HG03460 (cell line): ENCODE measurements around the gene SDK2.

Experiments
- ATAC-seq: cut with Tn5 transposase; IDR thresholded peaks from one replicate; pipeline ENCODE4 v1.9.1; 2021; ENCODE audit not compliant: unreplicated experiment

Gene SDK2

DNA sequence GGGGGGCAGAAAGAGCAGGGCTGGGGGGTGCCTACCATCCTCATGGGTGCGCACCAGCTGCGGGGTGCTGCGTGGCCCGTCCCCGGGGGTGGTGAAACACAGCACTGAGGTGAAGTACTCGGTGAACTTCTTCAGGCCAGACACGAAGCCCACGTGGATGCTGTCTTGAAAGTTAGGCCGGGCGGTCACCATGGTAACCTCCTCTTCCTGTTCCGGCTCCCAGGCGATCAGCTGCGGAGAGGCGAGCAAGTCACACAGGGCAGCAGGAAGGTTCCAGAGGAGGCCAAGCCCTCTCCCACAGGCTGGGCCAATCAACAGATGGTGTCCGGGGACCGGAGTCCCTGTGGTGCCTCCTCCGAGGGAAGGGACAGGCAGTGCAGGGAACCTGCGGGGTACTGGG, 242.3 kb downstream of the SDK2 start:
- ATAC-seq = no peak

DNA sequence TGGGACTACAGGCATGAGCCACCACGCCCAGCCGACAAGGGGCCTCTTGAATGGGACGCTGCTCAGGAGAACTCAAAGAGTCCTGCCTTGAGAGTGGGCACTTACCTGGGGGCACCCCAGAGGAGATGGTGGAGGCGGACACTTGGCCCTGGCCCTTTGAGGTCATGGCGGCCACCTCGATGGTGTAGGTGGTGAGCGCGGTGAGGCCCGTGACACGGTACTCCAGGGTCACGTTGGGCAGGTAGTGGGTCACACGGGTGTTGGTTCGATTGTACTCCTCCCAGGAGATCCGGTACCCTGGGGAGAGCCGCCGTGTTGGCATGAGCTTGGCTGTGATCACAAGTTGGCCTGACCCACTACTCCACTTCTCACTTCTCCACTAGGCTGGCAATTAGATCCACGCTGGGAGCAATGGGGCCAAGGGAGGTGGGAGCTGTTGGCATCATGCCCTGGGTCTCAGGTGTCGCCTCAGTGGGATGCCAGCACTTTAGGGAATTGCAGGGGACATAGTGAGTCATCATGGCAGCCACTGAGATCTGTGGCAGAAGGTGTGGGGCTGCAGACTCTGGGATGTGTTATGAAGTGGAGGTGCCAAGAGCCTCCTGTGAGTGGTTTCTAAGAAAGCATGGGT, 243.2 kb downstream of the SDK2 start:
- ATAC-seq = no peak

DNA sequence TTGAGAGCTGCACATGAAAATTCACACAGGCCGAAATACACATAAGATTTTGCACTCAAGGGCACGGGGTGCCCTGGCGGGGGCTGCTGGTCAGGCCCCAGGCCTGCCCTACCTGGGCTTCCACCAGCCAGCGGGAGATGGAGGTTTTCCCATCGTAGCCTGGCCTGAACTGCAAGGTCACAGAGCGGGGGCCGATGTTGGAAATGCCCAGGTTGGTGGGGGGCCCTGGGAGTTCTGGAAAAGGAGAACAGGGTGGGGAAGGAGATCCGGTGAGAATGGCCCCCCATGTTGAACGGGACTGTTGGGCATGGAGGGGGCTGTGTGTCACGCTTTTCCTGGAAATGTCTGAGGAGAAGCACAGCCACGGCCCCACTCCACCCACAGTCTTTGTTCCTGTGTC, 245.2 kb downstream of the SDK2 start:
- no peak for ATAC-seq

DNA sequence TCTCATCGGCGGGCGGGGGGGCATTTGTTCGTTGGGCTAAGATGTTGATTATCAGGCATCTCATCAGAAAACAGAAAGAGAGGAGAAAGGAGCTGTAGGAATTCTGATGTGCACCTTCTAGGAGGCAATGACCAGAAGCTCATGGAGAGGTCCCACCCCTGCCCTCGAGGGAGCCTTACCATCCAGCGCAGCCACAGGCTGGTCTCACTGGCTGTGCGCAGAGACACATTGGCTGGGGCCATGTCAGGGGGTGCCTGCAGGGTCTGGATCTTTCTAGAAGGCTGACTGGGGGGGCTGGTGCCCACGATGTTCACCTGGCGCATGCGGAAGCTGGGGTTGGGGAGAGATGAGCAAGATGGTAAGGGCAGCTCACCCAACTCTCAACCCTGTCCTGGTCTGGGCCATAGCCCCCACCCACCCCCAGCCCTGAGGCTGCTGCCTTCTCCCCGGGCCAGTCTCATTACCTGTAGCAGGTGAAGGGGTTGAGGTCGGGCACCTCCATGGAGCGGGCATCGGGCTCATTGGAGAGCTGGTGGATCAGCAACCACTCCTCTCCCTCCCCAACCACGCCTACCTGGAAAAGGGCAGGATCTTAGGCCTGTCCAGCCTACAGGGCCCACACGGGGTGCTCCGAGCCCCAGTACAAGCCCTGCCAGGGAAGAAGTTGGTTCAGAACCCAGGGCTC, 246.2 kb downstream of the SDK2 start:
- ATAC-seq = no peak

DNA sequence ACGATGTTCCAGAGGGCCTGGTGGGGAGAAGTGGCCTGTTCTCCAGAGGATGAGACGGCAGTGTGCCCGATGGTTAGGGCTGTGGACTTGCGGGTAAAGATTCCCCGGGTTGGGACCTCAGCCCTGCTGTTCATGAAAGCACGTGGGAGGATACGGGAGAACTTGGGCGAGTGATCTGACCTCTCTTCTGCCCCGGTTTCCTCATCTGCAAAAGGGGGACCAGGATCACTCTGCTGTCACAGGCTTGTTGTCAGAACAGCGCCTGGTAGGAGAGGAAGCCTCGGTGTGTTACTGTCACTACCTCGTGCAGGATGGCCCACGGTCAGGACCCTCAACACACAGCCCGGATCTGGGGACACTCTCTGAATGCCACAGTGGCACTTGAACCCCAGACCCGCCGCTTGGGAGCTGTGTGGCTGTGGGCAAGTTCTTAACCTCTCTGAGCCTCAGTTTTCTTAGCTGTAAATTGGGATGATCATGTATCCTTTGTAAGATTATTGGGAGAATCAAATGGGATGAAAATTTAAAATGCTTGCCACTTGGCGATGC, 246.9 kb downstream of the SDK2 start:
- no peak for ATAC-seq

DNA sequence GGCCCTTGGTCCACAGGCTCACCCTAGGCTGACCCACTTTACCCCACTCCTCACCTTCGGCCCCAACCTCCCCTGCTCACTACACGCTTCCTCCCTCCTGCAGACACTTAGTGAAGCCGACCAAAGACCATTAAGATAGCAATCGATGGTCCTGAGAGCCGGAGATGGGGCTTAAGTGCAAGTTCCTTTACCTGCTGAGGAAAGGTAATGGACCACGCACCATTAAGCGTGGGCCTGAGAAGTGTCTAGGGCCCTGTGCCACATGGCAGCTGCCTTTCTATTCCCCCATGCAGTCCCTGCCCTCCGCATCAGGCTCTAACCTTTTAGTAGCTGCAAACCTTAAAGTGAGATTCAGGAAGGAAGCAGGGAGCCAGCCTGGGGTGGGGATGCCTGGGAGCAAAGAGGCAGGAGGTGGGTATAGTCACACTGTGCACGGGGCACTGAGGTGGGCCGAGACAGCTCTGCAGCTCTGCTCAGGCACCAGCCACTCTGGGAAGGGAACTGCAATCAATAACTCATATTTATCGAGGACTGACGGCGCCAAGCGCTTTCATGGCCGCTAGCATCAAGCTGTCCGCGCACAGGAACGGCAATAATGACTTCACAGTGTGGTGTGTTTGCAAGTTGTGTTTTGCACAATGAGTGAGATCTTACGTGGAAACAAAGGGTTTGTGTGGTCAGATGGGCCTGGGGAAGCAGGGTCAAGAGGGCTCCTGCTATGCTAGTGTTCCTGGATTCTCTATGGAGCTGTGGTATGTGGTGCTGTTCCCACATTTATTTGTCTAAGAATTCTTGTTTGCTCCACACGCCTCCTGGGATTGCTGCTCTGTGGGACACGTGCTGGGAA, 247.6 kb downstream of the SDK2 start:
- no peak for ATAC-seq

DNA sequence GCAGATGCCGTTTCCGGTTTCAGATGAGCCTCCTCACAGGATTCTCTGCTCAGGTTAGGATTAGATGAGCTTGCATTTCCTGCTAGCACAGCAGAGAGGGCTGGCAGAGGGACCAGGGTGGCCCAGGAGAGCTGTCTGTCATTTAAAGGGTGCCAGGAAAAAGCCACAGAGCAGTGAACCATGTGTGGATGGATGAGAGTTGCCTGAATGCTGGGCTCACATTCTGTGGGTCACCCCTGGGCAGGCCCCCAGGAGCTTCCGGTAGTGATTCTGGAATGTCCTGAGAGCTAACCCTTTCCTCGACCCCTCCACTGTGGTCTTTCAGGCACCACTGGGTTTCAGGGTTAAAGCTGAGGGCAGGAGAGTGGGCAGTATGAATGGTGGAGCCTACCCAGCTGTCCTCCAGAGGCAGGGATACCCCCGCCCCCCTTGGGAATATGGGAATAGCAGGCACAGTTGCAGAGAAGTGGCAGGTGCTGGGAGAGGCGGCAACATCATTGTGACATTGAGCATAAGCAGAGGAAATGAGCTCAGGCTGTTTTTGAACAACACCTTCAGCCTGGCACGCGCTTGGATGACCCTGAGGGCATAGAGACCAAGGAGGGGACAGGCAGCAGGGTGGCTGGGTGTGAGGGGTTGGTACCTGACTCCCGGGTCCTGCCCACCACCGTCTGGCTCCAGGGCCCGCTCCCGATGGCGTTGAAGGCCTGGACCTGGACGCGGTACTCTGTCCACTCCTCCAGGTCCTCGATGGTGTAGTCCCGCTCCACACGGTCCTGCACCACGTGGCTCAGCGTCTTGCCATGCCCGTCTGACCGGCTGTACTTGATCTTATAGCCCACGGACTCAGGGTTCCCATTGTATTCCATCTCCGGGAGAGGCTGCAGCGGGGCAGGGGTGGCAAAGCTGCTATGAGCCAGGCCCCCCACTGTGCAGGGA, 249.5 kb downstream of the SDK2 start:
- no peak for ATAC-seq

DNA sequence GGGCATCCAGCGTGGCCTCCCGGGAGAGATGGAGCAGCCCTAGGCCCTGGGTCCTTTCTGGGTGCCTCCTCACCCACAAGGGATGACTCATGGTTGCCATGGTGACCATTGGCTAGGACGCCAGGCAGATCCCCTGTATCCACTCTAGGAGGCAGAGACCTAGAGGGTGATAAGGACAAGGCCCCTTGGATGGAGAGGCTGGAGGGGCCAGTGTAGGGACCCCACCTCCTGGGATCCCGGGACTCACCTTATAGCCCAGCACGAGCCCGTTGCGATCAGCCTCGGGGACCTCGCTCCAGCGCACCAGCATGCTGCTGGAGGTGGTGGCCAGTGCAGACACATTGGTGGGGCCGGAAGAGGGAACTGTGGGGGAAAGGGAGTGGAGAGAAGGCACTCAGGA, 250.3 kb downstream of the SDK2 start:
- ATAC-seq = no peak

DNA sequence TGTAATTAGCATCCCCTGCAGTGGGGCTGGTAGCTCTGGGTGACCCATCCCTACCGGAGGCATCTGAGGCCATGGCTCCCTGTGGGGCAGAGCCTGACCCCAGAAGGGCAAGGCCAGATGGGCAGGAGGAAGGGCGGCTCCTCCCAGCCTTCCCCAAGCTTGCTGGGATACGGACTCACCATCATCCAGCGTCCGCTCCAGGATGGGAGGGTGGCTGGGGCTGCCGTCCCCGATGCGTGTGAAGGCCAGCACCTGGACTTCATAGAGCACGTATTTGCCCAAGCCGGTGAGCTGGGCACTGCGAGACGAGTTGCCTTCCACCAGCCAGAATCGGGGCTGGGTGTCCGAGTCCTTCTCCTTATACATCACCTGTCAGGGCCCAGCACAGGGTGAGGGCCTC, 250.9 kb downstream of the SDK2 start:
- ATAC-seq = no peak

DNA sequence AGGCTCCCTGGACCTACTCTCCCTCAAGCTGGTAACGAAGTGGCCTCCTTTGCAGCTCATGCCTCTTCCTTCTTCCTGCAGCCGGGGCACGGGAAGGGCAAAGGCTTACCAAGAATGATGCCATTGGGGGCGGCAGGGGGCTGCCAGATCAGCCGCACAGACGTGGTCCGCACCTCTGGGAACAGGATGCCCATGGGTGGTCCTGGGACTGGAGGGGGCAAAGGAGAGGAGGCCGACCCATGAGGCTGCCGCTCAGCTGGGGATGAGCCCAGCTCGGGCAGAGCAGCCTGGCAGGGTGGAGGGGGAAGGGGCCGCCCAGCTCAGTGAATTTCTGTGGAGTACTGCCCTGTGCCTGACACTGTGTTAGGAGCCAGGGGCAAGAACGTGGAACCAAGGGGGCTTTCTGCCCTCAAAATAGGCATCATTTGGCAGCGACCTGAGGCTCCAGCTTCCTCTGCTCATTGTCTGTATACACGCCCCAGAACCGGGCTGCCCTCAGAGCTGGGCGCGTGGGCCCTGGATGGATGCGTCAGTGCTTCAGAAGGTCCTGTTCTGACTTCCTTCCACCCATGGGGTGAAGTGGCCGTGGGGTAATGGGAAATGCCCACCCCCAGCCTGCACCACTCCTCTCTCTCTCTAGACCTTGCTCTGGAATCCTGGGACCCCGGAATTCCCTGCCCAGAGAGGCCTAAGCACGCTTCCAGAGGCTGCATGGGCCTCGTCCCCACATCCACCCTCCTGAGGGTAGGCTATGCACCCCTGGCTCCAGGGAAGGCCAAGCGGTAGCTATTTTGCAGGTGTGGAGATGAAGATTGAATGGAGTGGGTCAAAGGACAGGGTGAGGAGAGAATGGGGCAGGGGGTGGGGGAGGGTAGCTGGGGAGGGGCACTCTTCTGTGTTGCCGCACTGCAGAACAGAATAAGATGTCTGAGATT, 252.6 kb downstream of the SDK2 start:
- no peak for ATAC-seq

DNA sequence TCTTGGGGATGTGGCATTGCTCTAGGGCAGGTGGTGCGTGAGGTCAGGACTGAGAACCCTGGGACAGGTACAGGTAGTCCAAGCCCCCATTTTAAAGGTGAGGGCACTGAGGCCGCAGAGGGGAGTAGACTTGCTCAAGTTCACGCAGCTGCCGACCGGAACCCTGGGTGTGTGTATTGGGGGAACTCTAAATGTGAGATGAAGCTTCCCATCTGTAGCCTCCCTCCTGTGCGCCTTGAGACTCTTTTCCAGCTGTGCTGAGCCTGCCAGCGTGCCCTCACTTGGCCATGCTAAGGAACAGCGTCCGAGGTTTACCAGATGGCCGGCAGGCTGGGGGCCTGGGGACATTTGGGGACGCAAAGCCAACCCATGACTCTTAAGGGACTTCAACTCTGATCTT, 253.4 kb downstream of the SDK2 start:
- no peak for ATAC-seq

DNA sequence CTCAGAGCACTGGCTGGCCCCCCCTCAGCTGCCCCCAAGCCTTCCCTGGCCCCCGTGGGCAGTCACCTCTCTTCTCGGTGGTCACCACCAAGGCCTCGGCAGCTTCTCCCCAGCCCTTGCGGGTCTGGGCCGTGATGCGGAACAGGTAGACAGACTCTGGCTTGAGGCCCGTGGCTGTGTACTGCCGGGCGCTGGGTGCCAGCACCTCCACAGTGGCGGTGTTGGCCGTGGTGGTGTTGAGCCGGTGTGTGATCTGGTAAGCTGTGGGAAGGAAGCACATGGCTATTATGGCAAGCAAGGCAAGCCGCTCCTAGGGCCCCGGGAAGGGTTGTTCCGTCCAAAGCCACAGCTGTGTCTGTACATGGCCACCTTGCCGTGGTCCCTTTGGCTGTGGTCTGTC, 254.0 kb downstream of the SDK2 start:
- no peak for ATAC-seq

DNA sequence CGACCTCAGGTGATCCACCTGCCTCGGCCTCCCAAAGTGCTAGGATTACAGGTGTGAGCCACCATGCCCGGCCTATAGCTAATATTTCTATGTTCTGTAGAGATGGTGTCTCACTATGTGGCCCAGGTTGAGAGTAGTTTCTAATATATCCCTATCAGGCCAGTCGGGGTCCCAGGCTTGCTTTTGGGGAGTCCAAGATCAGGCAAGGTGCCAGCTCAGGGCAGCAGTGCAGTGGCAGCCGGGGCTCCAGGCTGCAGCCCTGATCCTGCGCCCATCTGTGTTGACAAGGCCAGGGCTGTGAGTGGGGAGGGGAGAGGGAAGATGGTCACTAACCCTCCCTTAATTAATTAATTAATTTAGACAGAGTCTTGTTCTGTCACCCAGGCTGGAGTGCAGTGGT, 254.8 kb downstream of the SDK2 start:
- no peak for ATAC-seq

DNA sequence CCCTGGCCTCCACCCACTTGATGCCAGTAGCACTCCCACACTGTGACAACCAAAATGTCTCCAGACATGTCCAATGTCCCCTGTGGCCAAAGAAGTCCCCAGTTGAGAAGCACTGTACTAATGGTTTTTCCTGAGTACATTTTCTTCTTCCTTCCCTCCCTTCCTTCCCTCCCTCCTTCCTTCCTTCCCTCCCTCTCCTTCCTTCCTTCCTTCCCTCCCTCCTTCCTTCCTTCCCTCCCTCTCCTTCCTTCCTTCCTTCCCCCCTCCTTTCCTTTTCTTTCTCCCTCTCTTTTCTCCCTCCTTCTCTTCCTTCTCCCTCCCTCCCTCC, 255.7 kb downstream of the SDK2 start:
- no peak for ATAC-seq

DNA sequence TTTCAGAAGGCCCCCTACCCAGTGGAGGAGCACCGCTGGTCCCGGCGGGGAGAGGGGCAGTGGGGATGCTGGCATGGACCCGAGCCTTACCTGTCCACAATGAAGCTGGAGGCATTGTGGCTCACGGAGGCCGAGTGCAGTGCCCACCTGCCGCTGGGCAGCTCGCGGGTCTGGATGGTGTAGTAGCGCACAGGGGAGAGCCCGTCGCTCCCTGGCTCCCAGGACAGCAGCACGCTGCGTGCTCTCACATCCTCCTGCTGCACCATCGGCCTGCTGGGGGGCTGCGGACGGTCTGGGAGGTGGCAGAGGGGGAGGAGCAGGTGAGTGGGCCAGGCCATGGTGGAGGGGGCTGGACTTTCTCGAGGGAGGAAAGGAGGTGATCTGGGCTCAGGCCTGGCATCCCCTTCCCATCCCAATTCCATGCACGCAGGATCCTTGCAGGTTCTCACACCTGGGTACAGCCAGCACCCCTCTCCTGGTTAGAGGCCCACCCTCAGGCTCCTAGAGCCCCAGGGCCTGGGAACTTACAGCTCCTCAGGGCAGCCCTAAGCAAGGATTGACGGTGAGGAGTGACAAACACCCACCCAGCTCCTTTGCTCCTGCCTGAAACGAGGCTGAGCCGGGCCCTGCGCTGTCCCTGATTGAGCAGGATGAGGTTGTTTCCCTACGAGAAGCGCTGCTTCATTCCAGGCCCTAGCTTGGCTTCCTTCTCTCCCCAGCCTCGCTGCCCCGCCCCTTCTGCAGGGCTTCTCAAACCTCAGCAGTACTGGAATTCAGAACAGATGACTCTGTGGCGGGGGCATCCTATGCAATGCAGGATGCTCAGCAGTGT, 256.3 kb downstream of the SDK2 start:
- ATAC-seq = no peak

DNA sequence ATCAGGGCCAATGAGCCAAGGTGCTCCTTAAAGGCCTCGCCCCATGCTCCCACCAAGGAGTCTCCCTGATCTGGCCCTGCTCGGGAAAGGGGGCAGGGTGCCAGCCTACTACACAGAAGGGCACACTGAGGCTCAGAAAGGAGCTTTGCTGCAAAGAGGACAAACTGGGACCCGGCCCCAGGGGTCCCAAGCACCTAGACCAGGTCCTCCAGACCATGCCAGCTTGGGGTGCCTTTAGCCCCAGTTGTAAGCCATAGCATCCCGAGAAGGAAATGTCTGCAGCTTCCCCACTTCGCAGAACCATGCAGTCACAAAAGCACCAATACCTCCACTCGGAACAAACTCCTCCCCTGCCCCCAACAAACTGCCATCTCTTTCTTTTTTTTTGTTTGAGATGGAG, 257.7 kb downstream of the SDK2 start:
- no peak for ATAC-seq

DNA sequence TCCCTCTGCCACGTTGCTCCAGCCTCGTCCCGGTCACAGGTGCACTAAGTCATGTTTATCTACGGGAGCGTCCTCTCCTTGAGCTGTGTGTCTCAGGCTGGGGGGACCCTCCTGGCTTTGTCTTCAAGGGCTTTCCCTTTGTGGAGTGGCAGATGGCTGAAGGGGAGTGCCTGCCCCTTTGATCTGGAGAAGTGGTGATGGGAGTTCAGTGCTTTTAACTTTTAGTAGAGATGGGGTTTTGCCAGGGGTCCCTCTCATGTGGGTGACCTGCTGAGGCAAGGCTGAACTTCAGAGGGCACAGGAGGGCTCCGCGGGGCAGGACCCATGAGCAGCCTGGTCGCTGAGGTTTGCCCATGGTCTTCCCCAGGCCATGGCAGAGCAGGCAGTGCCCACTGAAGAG, 259.3 kb downstream of the SDK2 start:
- no peak for ATAC-seq

DNA sequence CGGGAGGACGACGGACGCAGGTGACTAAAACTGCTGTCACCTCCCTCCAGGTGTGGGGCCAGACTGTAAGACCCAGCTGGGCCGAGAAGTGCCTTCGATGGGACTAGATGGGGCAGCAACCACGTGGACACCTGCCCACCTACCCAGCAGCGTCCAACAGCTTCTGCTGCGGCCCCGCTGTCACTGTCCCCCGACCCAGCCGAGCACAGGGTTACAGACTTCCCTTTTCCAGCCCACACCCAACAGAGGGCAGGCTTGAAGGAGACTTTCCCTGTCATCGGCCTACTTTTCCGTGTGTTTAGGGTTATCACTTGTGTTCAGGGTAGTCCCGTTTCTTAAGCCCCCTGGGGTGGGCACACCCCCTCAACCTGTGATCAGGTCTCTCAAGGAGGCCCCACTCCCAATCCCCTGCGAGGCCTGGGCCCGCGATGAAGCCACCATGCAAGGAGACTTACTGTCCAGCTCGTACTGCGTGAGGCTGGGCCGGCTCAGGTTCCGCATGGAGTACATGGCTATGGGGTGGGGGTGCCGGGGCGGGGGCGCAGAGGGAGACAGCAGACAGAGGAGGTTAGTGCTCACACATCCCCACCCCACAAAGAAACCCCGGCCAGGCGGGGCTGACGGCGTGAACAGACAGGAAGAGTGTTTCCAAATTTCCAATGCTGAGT, 263.7 kb downstream of the SDK2 start:
- no peak for ATAC-seq
